Stomach (tissue), 4 donors: Measurements from ENCODE around the gene CEP70.

Source experiments
- CTCF ChIP-seq, 7 experiments: fragments of 450-650 bp in 4 of 7; fragments of 200-600 bp in 3 of 7; sonication (generic) in 3 of 7; IDR thresholded peaks; one replicate each; pipeline ENCODE4 v1.5.1; 2016 to 2019; ENCODE audit warnings: antibody characterized with exemption in 7 of 7, control low read depth in 2 of 7, mild to moderate bottlenecking in 1 of 7
- POLR2A ChIP-seq, 4 donors: fragments of 450-650 bp; IDR thresholded peaks; one replicate each; pipeline ENCODE4 v1.6.1; 2016; ENCODE audit warnings: antibody characterized with exemption in 4 of 4, control low read depth in 2 of 4, mild to moderate bottlenecking in 1 of 4, moderate library complexity in 1 of 4

- TF ChIP-seq CTCF (IDR thresholded peaks at IDR 0.05) (no peak), POLR2A (IDR thresholded peaks at IDR 0.05) (no peak)
These were observed 80.8 kb downstream of the CEP70 start for GRCh38 chr3:138513090-138513843.
